Tibial artery (tissue), 4 donors: ENCODE data around the gene EYS.

ENCODE experiments used
- DNase-seq, 2 donors: peaks; one replicate each; pipeline ENCODE4 v3.0.0-alpha.2; 2019
- H3K27ac ChIP-seq, 2 donors: fragments of 200-600 bp; sonication (generic) in 1 of 2; 1 replicate in 1 of 2; 2 replicates in 1 of 2; pipeline ENCODE4 v1.5.1; 2018 to 2019; ENCODE audit warnings: mild to moderate bottlenecking in 1 of 2
- H3K27me3 ChIP-seq, 2 donors: fragments of 200-600 bp; sonication (generic) in 1 of 2; one replicate each; pipeline versions ENCODE4 v1.5.1 to v1.6.0; 2016 to 2019
- H3K36me3 ChIP-seq, 3 donors: fragments of 200-600 bp; sonication (generic) in 2 of 3; one replicate each; pipeline ENCODE4 v1.5.1; 2016 to 2019; ENCODE audit warnings: mild to moderate bottlenecking in 2 of 3
- H3K4me1 ChIP-seq, 4 donors: fragments of 200-600 bp; sonication (generic) in 2 of 4; 1 replicate in 3 of 4; 2 replicates in 1 of 4; pipeline ENCODE4 v1.5.1; 2016 to 2019
- H3K4me3 ChIP-seq, 2 donors: fragments of 200-600 bp; sonication (generic) in 1 of 2; 1 replicate in 1 of 2; 2 replicates in 1 of 2; pipeline ENCODE4 v1.5.1; 2018 to 2019; ENCODE audit warnings: mild to moderate bottlenecking in 2 of 2
- H3K9me3 ChIP-seq, 3 donors: fragments of 200-600 bp; sonication (generic) in 1 of 3; one replicate each; pipeline ENCODE4 v1.5.1; 2016 to 2019
- CTCF ChIP-seq, 2 experiments: fragments of 200-600 bp in 1 of 2; fragments of 450-650 bp in 1 of 2; IDR thresholded peaks; one replicate each; pipeline ENCODE4 v1.5.1; 2017 to 2019; ENCODE audit warnings: antibody characterized with exemption in 2 of 2, mild to moderate bottlenecking in 1 of 2, moderate library complexity in 1 of 2
- intact Hi-C: fragments of 100-400 bp; cut with DNase I; formaldehyde crosslinking; loops from one replicate; pipeline ENCODE4 v1.15.0; 2023; ENCODE audit warnings: low total_unique reads

EYS gene

GRCh38 chr6:64000818-64001491, 1706.1 kb downstream of the EYS start:
- DNase-seq = no peak
- no peaks in the 10 kb centered on the region for H3K27me3 ChIP-seq

GRCh38 chr6:63999613-64000012, 1707.4 kb downstream of the EYS start:
- no peak overlapping the region for H3K4me3 ChIP-seq
- H3K4me1 ChIP-seq = no peaks in the 10 kb centered on the region
- TF ChIP-seq CTCF (IDR thresholded peaks at IDR 0.05) = no peak
- no peaks in the 10 kb centered on the region for H3K27me3 ChIP-seq
- no peak overlapping the region for H3K27ac ChIP-seq
- no peaks in the 10 kb centered on the region for H3K9me3 ChIP-seq
- intact Hi-C loops = no loop called here
- no peaks in the 10 kb centered on the region for H3K36me3 ChIP-seq
- no peak for DNase-seq

More at GRCh38 chr6:64000818-64001491, 1706.1 kb downstream of the EYS start:
- Histone ChIP-seq H3K36me3 (no peaks in the 10 kb centered on the region), H3K9me3 (no peaks in the 10 kb centered on the region), H3K4me3 (no peak overlapping the region), H3K27ac (no peak overlapping the region), H3K4me1 (no peaks in the 10 kb centered on the region)
- intact Hi-C loops = no loop called here
- TF ChIP-seq CTCF (IDR thresholded peaks at IDR 0.05) = no peak

- Histone ChIP-seq H3K4me3 (no peak overlapping the region), H3K27ac (no peak overlapping the region), H3K27me3 (no peaks in the 10 kb centered on the region), H3K36me3 (no peaks in the 10 kb centered on the region), H3K4me1 (no peaks in the 10 kb centered on the region), H3K9me3 (no peaks in the 10 kb centered on the region)
- no peak for DNase-seq
- no peak for TF ChIP-seq CTCF (IDR thresholded peaks at IDR 0.05)
- intact Hi-C loops = no loop called here
These were observed 1708.0 kb downstream of the EYS start for GRCh38 chr6:63998991-63999390.

- intact Hi-C loops = no loop called here
- H3K27ac ChIP-seq = no peak overlapping the region
- no peaks in the 10 kb centered on the region for H3K36me3 ChIP-seq
- no peak overlapping the region for H3K4me3 ChIP-seq
- TF ChIP-seq CTCF (IDR thresholded peaks at IDR 0.05) = no peak
- H3K4me1 ChIP-seq = no peaks in the 10 kb centered on the region
- DNase-seq = no peak
- no peaks in the 10 kb centered on the region for H3K27me3 ChIP-seq
- H3K9me3 ChIP-seq = no peaks in the 10 kb centered on the region
These were observed 1709.3 kb downstream of the EYS start for GRCh38 chr6:63997734-63998133.

- no peaks in the 10 kb centered on the region for H3K4me1 ChIP-seq
- TF ChIP-seq CTCF (IDR thresholded peaks at IDR 0.05) = no peak
- DNase-seq = no peak
- no peaks in the 10 kb centered on the region for H3K9me3 ChIP-seq
- H3K27ac ChIP-seq = no peak overlapping the region
- H3K4me3 ChIP-seq = no peak overlapping the region
- intact Hi-C loops = no loop called here
- H3K36me3 ChIP-seq = no peaks in the 10 kb centered on the region
- no peaks in the 10 kb centered on the region for H3K27me3 ChIP-seq
These were observed 1709.8 kb downstream of the EYS start for GRCh38 chr6:63997221-63997620.

- H3K4me3 ChIP-seq = no peak overlapping the region
These were observed 1721.8 kb downstream of the EYS start for GRCh38 chr6:63985223-63985622.

More at GRCh38 chr6:63985223-63985622, 1721.8 kb downstream of the EYS start:
- intact Hi-C loops = no loop called here
- Histone ChIP-seq H3K36me3 (no peaks in the 10 kb centered on the region), H3K9me3 (no peaks in the 10 kb centered on the region), H3K4me1 (no peaks in the 10 kb centered on the region), H3K27ac (no peak overlapping the region), H3K27me3 (no peaks in the 10 kb centered on the region)
- no peak for DNase-seq
- TF ChIP-seq CTCF (IDR thresholded peaks at IDR 0.05) = no peak
